Activated CD4-positive, alpha-beta T cell treated with anti-CD3 and anti-CD28 coated beads, Interleukin-2, amount 50 U/mL, for 16 hours (primary cell): Measurements from ENCODE around the gene DAGLA.
"Not testable (repeated sequence)": the region's sequence is repeated elsewhere in the genome, so short reads cannot be mapped to it uniquely, and the experiment has no call there.

Experiments
- DNase-seq: peaks from one replicate; pipeline ENCODE4 v3.0.0-alpha.2; 2020

The DAGLA gene

GRCh38 chr11:61679893-61680621 is at the start of gene DAGLA:
Gene DAGLA, plus strand, starts transcription at chr11:61680391. Its CDS starts 39,765 bp downstream, at chr11:61720156.
- DNase-seq, result peak; percentile 71

- no peak for DNase-seq
Observed at GRCh38 chr11:61632096-61632495, 48.1 kb upstream of the DAGLA start.

GRCh38 chr11:61635304-61635703 is 44.9 kb upstream of the DAGLA start:
- no peak for DNase-seq

GRCh38 chr11:61635787-61636186 is 44.4 kb upstream of the DAGLA start:
- DNase-seq, result no peak

- DNase-seq, result no peak
Observed at GRCh38 chr11:61636676-61637075, 43.5 kb upstream of the DAGLA start.

- no peak for DNase-seq
Observed at GRCh38 chr11:61637277-61637676, 42.9 kb upstream of the DAGLA start.

- no peak for DNase-seq
Observed at GRCh38 chr11:61639816-61640443, 40.3 kb upstream of the DAGLA start.

GRCh38 chr11:61642162-61642561 is 38.0 kb upstream of the DAGLA start:
- DNase-seq, result no peak

- no peak for DNase-seq
Observed at GRCh38 chr11:61645179-61645868, 34.9 kb upstream of the DAGLA start.

GRCh38 chr11:61647529-61647928 is 32.7 kb upstream of the DAGLA start:
- DNase-seq, result no peak

GRCh38 chr11:61650781-61651571 is 29.2 kb upstream of the DAGLA start:
- DNase-seq, result no peak

GRCh38 chr11:61652135-61652534 is 28.1 kb upstream of the DAGLA start:
- DNase-seq, result no peak

GRCh38 chr11:61654397-61654829 is 25.8 kb upstream of the DAGLA start:
- DNase-seq, result no peak

- not testable (repeated sequence) for DNase-seq
Observed at GRCh38 chr11:61655266-61656159, 24.7 kb upstream of the DAGLA start.

- DNase-seq, result no peak
Observed at GRCh38 chr11:61656347-61657077, 23.7 kb upstream of the DAGLA start.

GRCh38 chr11:61657566-61658290 is 22.5 kb upstream of the DAGLA start:
- no peak for DNase-seq

- no peak for DNase-seq
Observed at GRCh38 chr11:61659413-61660196, 20.6 kb upstream of the DAGLA start.

GRCh38 chr11:61660997-61661396 is 19.2 kb upstream of the DAGLA start:
- DNase-seq, result not testable (repeated sequence)

GRCh38 chr11:61666684-61667297 is 13.4 kb upstream of the DAGLA start:
- no peak for DNase-seq
